AG04449 (cell line): ENCODE data around the gene CSRP2.

ENCODE experiments used
- CTCF ChIA-PET: fragments of 350-600 bp; formaldehyde crosslinking; extraction: SDS; loops from one replicate; lab custom pipeline; 2021; ENCODE audit warnings: antibody characterized with exemption; lab: Yijun Ruan, JAX
- POLR2A ChIA-PET: fragments of 400-600, 350-600 bp; formaldehyde crosslinking; extraction: SDS; loops from one replicate; lab custom pipeline; 2020; ENCODE audit warnings: antibody characterized with exemption, inconsistent platforms; lab: Yijun Ruan, JAX
- DNase-seq: peaks from one replicate; pipeline ENCODE4 v3.0.0-alpha.2; 2010; ENCODE audit warnings: low read depth, low spot score
- H3K4me3 ChIP-seq: 2 replicates; pipeline ENCODE4 v1.5.1; 2011; ENCODE audit warnings: low read depth, mild to moderate bottlenecking, control low read depth, low read length
- TF ChIP-seq, protein P1 (sequence below): IDR thresholded peaks from one replicate; pipeline ENCODE4 v1.5.1; 2011; ENCODE audit warnings: mild to moderate bottlenecking, moderate library complexity, low read length, control low read depth, inconsistent platforms; ENCODE audit not compliant: insufficient read depth; ENCODE audit errors: missing control alignments

CSRP2 gene

DNA sequence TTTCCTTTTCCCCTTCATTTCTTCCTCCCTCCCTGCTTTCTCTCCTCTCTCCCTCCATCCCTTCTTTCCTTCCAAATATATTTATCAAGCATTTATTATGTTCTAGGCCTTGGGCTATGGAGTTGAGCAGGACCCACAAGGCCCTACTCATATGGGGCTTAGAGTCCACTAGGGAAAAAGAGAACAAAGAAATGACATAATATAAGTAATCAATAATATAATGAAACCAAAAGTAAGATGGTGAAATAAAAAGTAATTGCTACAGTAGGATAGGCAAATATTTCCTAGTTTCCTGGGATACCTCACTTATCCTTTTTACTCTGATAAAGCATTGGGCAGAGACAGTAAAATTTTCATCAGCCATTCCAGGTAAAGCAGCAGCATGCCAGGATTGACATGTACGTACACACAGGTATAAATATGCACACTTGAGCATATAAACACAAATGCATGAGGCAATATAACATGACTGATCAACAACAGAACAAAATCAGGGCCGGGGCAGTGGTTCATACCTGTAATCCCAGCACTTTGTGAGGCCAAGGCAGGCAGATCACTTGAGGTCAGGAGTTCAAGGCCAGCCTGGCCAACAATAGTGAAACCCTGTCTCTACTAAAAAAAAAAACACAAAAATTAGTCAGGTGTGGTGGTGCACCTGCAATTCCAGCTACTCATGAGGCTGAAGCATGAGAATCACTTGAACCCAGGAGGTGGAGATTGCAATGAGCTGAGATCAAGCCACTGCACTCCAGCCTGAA is 35.5 kb upstream of the CSRP2 start:
- CTCF ChIA-PET = interaction anchor here (1.0 kb wide), 2 partner anchors 97 to 309 kb away, joined by 3 to 4 read pairs; no protein-coding TSS in a partner anchor
- TF ChIP-seq, protein P1, sequence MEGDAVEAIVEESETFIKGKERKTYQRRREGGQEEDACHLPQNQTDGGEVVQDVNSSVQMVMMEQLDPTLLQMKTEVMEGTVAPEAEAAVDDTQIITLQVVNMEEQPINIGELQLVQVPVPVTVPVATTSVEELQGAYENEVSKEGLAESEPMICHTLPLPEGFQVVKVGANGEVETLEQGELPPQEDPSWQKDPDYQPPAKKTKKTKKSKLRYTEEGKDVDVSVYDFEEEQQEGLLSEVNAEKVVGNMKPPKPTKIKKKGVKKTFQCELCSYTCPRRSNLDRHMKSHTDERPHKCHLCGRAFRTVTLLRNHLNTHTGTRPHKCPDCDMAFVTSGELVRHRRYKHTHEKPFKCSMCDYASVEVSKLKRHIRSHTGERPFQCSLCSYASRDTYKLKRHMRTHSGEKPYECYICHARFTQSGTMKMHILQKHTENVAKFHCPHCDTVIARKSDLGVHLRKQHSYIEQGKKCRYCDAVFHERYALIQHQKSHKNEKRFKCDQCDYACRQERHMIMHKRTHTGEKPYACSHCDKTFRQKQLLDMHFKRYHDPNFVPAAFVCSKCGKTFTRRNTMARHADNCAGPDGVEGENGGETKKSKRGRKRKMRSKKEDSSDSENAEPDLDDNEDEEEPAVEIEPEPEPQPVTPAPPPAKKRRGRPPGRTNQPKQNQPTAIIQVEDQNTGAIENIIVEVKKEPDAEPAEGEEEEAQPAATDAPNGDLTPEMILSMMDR = no peak
- POLR2A ChIA-PET = no interaction called here

DNA sequence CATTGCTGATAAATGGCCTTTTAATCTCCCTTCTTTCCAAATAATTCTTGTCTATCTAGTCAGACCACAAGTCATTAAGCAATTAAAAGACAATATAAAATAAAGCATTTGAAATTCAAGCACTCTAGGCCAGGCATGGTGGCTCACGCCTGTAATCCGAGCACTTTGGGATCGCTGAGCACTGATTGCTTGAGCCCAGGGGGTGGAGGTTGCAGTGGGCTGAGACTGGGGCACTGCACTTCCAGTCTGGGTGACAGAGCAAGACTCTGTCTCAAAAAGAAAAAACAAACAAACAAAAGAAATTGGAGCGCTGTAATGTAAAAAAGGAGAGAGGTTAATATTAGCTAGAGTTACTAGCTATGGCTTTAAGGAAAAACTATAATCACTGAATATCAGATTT is 30.5 kb upstream of the CSRP2 start:
- POLR2A ChIA-PET = no interaction called here
- TF ChIP-seq, protein P1 = no peak
- H3K4me3 ChIP-seq = no peak overlapping the region
- CTCF ChIA-PET = no interaction called here
- DNase-seq = no peak

More for the DNA sequence above, 35.5 kb upstream of the CSRP2 start:
- H3K4me3 ChIP-seq = no peak overlapping the region
- DNase-seq = no peak

DNA sequence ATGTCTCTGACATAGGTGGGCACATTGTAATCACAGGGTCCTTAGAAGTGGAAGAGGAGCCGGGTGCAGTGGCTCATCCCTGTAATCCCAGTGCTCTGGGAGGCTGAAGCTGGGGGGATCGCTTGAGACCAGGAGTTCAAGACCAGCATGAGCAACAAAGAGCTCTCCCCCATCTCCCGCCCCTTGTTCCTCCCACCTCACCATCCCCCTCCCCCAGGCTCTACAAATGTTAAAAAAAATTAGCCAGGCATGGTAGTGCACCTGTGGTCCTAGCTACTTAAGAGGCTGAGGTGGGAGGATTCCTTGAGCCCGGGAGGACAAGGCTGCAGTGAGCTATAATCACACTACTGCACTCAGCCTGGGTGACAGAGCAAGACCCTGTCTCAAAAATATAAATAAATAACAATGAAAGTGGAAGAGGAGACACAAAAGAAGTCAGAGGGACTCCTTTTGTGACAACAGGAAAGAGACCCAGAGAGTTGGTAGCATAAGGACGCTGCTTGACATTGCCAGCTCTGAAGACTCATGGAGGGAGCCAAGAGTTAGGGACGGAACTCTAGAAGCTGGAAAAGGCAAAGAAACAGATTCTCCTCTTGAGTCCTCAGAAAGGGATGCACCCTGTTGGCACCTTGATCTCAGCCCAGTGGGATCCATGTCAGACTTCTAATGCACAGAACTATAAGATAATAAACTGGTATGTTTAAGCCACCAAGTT is 29.6 kb upstream of the CSRP2 start:
- POLR2A ChIA-PET = interaction anchor here (0.6 kb wide), 1 partner anchor 31 kb away, joined by 3 read pairs; no protein-coding TSS in a partner anchor
- no peak for DNase-seq
- no peak overlapping the region for H3K4me3 ChIP-seq
- CTCF ChIA-PET = interaction anchor here (1.0 to 1.7 kb wide), 2 partner anchors 16 to 19 kb away, joined by 3 to 6 read pairs; no protein-coding TSS in a partner anchor
- TF ChIP-seq, protein P1 = no peak

DNA sequence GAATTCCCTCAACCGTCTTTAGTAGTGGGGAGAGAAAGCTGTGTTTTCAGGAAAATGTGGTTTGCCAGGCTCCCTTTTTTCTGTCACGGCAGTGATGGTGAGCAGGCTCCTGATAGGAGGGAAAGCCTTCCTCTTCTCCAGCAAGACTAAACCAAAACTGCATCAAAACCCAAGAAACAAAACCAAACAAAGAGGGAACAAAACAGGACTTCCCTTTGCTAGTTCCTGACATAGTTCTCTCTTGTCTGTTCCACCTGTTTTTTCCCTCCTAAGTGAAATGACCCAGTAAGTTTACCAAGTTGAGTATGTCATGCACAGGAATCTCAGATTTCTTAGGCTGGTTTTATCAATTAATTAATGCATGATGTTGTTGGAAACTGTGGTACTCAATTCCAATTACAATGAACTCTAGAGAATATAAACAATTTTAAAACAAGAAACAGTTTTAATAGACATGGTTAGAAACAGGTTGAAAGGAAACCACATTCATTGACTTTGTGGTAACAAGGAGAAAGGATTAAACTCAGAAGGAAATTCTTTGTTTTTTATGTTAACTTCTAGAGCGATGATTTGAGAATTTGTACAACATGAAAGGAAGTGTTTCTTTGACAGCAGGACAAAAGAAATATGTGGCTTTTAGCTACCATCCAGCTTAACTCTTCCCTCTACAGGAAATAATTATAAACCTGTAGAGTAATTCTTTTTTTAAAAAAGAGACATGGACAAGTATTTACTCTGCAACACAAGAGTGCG is 23.0 kb upstream of the CSRP2 start:
- TF ChIP-seq, protein P1 = no peak
- POLR2A ChIA-PET = no interaction called here
- CTCF ChIA-PET = interaction anchor here (1.1 kb wide), 1 partner anchor 12 kb away, joined by 3 read pairs; no protein-coding TSS in a partner anchor
- no peak overlapping the region for H3K4me3 ChIP-seq
- DNase-seq = no peak

DNA sequence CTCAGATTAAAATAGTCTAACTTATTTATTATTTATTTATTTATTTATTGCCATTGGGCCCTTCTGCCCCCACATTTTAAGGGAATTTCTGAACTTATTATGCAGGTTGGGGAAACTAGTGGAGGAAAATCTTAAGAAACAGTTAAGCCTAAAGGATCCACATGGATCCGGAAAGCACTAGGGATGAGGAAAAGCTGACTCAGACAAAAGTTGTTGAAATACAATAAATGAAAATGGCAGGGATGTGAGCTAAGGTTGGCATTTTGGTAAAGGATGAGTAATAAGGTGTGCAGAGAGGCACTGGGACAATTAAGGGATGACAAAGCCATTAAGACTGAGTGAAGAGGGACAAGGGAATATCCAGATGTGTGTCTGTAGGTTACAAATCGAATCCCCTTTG is 20.7 kb upstream of the CSRP2 start:
- POLR2A ChIA-PET = no interaction called here
- TF ChIP-seq, protein P1 = no peak
- no peak overlapping the region for H3K4me3 ChIP-seq
- DNase-seq = no peak
- CTCF ChIA-PET = no interaction called here
